GM12878 (cell line): ENCODE data around the gene CDC42EP1.

Experiments
- BHLHE40 ChIP-seq, 2 experiments: fragments of 450-650 bp in 1 of 2; IDR thresholded peaks; 2 replicates each; pipeline ENCODE4 v1.6.1; 2011 to 2017; ENCODE audit warnings: low read depth in 2 of 2, borderline replicate concordance in 1 of 2, improper control_type of control experiment in 1 of 2, low read length in 1 of 2, mild to moderate bottlenecking in 1 of 2
- CHD2 ChIP-seq: IDR thresholded peaks from 2 replicates; pipeline ENCODE4 v1.6.1; 2011; ENCODE audit warnings: low read depth, low read length, improper control_type of control experiment, borderline replicate concordance
- CTCF ChIP-seq, 3 experiments: IDR thresholded peaks in 2 of 3; conservative IDR thresholded peaks in 1 of 3; 2 replicates each; pipeline ENCODE4 v1.5.1; 2011; ENCODE audit warnings: low read depth in 3 of 3, low read length in 3 of 3, mild to moderate bottlenecking in 3 of 3, control low read depth in 2 of 3, moderate library complexity in 2 of 3, inconsistent platforms in 1 of 3, mixed read lengths in 1 of 3; ENCODE audit not compliant: control insufficient read depth in 2 of 3, insufficient read depth in 1 of 3; ENCODE audit errors: extremely low read depth in 1 of 3
- EP300 ChIP-seq, 2 experiments: fragments of 150-350 bp in 1 of 2; IDR thresholded peaks; 2 replicates each; pipeline ENCODE4 v1.6.1; 2011 to 2012; ENCODE audit warnings: low read depth in 2 of 2, low read length in 2 of 2, borderline replicate concordance in 1 of 2, improper control_type of control experiment in 1 of 2, inconsistent platforms in 1 of 2; ENCODE audit not compliant: control insufficient read depth in 1 of 2
- FOXM1 ChIP-seq: IDR thresholded peaks from 2 replicates; pipeline ENCODE4 v1.6.1; 2012; ENCODE audit warnings: low read depth, mild to moderate bottlenecking, inconsistent platforms, low read length, moderate library complexity
- JUNB ChIP-seq: IDR thresholded peaks from 2 replicates; pipeline ENCODE4 v1.6.1; 2016; ENCODE audit warnings: antibody characterized with exemption, mild to moderate bottlenecking
- POLR2AphosphoS5 ChIP-seq: IDR thresholded peaks from 2 replicates; pipeline ENCODE4 v1.6.1; 2011; ENCODE audit warnings: mild to moderate bottlenecking, low read length, inconsistent platforms
- RAD21 ChIP-seq: IDR thresholded peaks from 2 replicates; pipeline ENCODE4 v1.6.1; 2011; ENCODE audit warnings: mild to moderate bottlenecking, low read depth, low read length, moderate library complexity; ENCODE audit not compliant: insufficient read depth
- SIN3A ChIP-seq: IDR thresholded peaks from 2 replicates; pipeline ENCODE4 v1.6.1; 2012; ENCODE audit warnings: low read depth, low read length, improper control_type of control experiment
- TAF1 ChIP-seq: IDR thresholded peaks from 2 replicates; pipeline ENCODE4 v1.6.1; 2011; ENCODE audit warnings: mild to moderate bottlenecking, low read depth, low read length, borderline replicate concordance
- USF1 ChIP-seq: IDR thresholded peaks from 2 replicates; pipeline ENCODE4 v1.6.1; 2011; ENCODE audit warnings: borderline replicate concordance, low read depth, mild to moderate bottlenecking, moderate library complexity, mixed read lengths, low read length; ENCODE audit not compliant: insufficient read depth; ENCODE audit errors: extremely low read length
- ZNF24 ChIP-seq: fragments of 450-650 bp; IDR thresholded peaks from 2 replicates; pipeline ENCODE4 v1.6.1; 2017; ENCODE audit warnings: antibody characterized with exemption, mild to moderate bottlenecking
- TF ChIP-seq, protein P1 (sequence below): fragments of 450-650 bp; IDR thresholded peaks from 2 replicates; pipeline ENCODE4 v1.6.1; 2017; ENCODE audit warnings: mild to moderate bottlenecking, moderate library complexity
- TF ChIP-seq, protein P2 (sequence below): IDR thresholded peaks from 2 replicates; pipeline ENCODE4 v1.6.1; 2012; ENCODE audit warnings: low read depth, low read length, improper control_type of control experiment

DNA sequence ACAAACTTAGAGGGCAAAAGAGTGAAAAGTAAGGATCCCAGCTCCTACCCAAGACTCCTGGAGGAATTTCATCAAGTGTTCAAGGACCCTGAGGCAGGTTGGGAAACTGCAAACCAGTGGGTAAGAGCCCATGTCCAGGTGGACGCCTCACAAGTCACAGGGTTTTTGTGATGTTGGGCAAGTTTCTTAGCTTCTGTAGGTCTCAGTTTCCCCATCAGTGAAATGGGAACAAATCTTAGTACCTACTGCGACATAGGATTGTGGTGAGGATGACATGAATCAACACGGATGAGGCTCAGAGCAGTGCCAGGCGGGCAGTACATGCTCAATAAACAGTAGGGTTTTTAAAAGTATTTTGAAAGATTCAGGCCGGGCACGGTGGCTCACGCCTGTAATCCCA is 17.3 kb upstream of the CDC42EP1 start:
- TF ChIP-seq SIN3A (no peak), RAD21 (no peak), CTCF (IDR thresholded peaks at IDR 0.05 in 2 of 3, conservative IDR thresholded peaks at IDR 0.05 in 1 of 3; ENCODE audit: control insufficient read depth in 2 of 3, extremely low read depth in 1 of 3, insufficient read depth in 1 of 3, low read depth in 3 of 3, low read length in 3 of 3) (no peak), FOXM1 (no peak), TAF1 (no peak), USF1 (no peak), BHLHE40 (IDR thresholded peaks at IDR 0.05; ENCODE audit: borderline replicate concordance in 1 of 2, low read depth in 2 of 2, low read length in 1 of 2) (no peak), CHD2 (no peak), POLR2AphosphoS5 (no peak), ZNF24 (no peak), EP300 (IDR thresholded peaks at IDR 0.05; ENCODE audit: borderline replicate concordance in 1 of 2, control insufficient read depth in 1 of 2, low read depth in 2 of 2, low read length in 2 of 2) (no peak), JUNB (no peak)
- TF ChIP-seq, protein P1, sequence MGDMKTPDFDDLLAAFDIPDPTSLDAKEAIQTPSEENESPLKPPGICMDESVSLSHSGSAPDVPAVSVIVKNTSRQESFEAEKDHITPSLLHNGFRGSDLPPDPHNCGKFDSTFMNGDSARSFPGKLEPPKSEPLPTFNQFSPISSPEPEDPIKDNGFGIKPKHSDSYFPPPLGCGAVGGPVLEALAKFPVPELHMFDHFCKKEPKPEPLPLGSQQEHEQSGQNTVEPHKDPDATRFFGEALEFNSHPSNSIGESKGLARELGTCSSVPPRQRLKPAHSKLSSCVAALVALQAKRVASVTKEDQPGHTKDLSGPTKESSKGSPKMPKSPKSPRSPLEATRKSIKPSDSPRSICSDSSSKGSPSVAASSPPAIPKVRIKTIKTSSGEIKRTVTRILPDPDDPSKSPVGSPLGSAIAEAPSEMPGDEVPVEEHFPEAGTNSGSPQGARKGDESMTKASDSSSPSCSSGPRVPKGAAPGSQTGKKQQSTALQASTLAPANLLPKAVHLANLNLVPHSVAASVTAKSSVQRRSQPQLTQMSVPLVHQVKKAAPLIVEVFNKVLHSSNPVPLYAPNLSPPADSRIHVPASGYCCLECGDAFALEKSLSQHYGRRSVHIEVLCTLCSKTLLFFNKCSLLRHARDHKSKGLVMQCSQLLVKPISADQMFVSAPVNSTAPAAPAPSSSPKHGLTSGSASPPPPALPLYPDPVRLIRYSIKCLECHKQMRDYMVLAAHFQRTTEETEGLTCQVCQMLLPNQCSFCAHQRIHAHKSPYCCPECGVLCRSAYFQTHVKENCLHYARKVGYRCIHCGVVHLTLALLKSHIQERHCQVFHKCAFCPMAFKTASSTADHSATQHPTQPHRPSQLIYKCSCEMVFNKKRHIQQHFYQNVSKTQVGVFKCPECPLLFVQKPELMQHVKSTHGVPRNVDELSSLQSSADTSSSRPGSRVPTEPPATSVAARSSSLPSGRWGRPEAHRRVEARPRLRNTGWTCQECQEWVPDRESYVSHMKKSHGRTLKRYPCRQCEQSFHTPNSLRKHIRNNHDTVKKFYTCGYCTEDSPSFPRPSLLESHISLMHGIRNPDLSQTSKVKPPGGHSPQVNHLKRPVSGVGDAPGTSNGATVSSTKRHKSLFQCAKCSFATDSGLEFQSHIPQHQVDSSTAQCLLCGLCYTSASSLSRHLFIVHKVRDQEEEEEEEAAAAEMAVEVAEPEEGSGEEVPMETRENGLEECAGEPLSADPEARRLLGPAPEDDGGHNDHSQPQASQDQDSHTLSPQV = no peak
- TF ChIP-seq, protein P2, sequence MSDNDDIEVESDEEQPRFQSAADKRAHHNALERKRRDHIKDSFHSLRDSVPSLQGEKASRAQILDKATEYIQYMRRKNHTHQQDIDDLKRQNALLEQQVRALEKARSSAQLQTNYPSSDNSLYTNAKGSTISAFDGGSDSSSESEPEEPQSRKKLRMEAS = no peak
